Thyroid gland (tissue), 4 donors: ENCODE measurements around the gene PTPRT. TPM values are rescaled to one million over a fixed set of nuclear protein-coding genes. Genes with fewer than 3 reads are reported as not detected.

Source experiments
- DNase-seq, 2 donors: peaks; one replicate each; pipeline ENCODE4 v3.0.0-alpha.2; 2019
- H3K27ac ChIP-seq, 3 donors: fragments of 200-600 bp; sonication (generic); 1 replicate in 2 of 3; 2 replicates in 1 of 3; pipeline ENCODE4 v1.5.1; 2016 to 2019; ENCODE audit warnings: mild to moderate bottlenecking in 1 of 3, moderate library complexity in 1 of 3
- H3K27me3 ChIP-seq: fragments of 200-600 bp; sonication (generic); one replicate; pipeline ENCODE4 v1.5.1; 2019
- H3K36me3 ChIP-seq, 2 donors: fragments of 200-600 bp; sonication (generic); one replicate each; pipeline ENCODE4 v1.5.1; 2016 to 2019
- H3K4me1 ChIP-seq, 2 donors: fragments of 200-600 bp; sonication (generic); one replicate each; pipeline ENCODE4 v1.5.1; 2017 to 2019
- H3K4me3 ChIP-seq, 3 donors: fragments of 200-600 bp; sonication (generic); replicated peaks in 1 of 3; 1 replicate in 2 of 3; 2 replicates in 1 of 3; pipeline ENCODE4 v1.5.1; 2016; ENCODE audit warnings: mild to moderate bottlenecking in 1 of 3
- H3K9me3 ChIP-seq: fragments of 200-600 bp; sonication (generic); one replicate; pipeline ENCODE4 v1.5.1; 2017
- POLR2A ChIP-seq, 2 donors: fragments of 450-650 bp; IDR thresholded peaks; one replicate each; pipeline ENCODE4 v1.6.1; 2017; ENCODE audit warnings: antibody characterized with exemption in 2 of 2, mild to moderate bottlenecking in 2 of 2, moderate library complexity in 1 of 2
- WGBS, 2 donors: methylation state at CpG; one replicate each; pipeline ENCODE4 v1.1.5; 2017; 5-methylcytosine and 5-hydroxymethylcytosine counted together
- intact Hi-C: fragments of 100-400 bp; cut with DNase I; formaldehyde crosslinking; loops from one replicate; pipeline ENCODE4 v1.15.1; 2023
- total RNA-seq, 4 donors: library from RNA; depleted of rRNA; stranded (reverse); fragments of >200 nt; gene quantifications; one replicate each; pipeline ENCODE4 v1.2.3, GENCODE V29; 2016
- TF ChIP-seq, protein P1 (sequence below), 6 experiments: fragments of 200-600 bp in 3 of 6; fragments of 450-650 bp in 3 of 6; sonication (generic) in 3 of 6; IDR thresholded peaks; one replicate each; pipeline ENCODE4 v1.5.1; 2016 to 2019; ENCODE audit warnings: antibody characterized with exemption in 6 of 6, mild to moderate bottlenecking in 2 of 6, inconsistent platforms in 1 of 6, moderate library complexity in 1 of 6

Gene PTPRT
- total RNA-seq, 4 donors from 2014 or later = 0.11 to 0.15 TPM; not detected in 2

DNA sequence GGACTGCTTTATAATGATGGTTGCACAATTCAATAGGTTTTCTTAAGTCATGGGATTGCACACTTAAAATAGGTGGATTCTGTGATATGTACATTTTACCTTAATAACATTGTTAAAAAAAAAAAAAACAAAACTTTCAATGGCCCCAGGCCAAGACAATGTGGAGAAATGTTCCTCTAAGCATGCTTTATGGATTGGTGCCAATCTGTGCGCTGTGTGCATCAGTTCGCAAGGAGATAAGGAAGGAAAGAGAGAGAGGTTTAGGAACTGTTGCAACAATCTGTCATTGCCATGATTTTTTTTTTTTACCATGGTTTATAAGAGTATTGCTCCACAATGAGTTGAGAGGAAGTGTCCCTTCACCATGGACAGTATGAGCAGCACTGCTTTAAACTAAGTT lies 399.6 kb downstream of the PTPRT start:
- Histone ChIP-seq H3K27me3 (no peaks in the 10 kb centered on the region), H3K4me3 (no peak overlapping the region), H3K27ac (no peak overlapping the region), H3K4me1 (no peaks in the 10 kb centered on the region), H3K9me3 (no peaks in the 10 kb centered on the region), H3K36me3 (no peaks in the 10 kb centered on the region)
- TF ChIP-seq, protein P1, sequence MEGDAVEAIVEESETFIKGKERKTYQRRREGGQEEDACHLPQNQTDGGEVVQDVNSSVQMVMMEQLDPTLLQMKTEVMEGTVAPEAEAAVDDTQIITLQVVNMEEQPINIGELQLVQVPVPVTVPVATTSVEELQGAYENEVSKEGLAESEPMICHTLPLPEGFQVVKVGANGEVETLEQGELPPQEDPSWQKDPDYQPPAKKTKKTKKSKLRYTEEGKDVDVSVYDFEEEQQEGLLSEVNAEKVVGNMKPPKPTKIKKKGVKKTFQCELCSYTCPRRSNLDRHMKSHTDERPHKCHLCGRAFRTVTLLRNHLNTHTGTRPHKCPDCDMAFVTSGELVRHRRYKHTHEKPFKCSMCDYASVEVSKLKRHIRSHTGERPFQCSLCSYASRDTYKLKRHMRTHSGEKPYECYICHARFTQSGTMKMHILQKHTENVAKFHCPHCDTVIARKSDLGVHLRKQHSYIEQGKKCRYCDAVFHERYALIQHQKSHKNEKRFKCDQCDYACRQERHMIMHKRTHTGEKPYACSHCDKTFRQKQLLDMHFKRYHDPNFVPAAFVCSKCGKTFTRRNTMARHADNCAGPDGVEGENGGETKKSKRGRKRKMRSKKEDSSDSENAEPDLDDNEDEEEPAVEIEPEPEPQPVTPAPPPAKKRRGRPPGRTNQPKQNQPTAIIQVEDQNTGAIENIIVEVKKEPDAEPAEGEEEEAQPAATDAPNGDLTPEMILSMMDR (IDR thresholded peaks at IDR 0.05) = no peak
- no peak for TF ChIP-seq POLR2A (IDR thresholded peaks at IDR 0.05)
- no peak for DNase-seq
- 29 to 57% methylated on average over 2 of the region's 2 CpGs for WGBS, 2 donors
- intact Hi-C loops = no loop called here

DNA sequence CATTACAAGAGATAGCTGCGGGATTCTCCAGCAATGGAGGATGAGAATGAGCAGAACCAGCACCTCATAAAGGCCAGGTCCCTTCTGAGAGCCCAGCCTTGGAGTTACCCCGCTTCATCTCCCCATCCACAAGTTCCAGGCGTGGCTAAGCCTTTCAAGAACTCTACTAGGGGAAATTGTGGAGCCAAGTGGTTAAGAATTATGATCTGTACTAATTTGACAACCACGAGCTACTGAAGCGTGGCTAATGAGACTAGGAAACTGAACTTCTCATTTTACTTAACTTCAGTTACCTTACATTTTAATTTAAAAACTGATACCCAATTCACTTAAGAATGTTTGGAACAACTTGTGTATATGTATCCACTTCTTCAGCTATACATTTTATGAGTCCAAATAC lies 401.0 kb downstream of the PTPRT start:
- no peak for TF ChIP-seq POLR2A (IDR thresholded peaks at IDR 0.05)
- TF ChIP-seq, protein P1 (IDR thresholded peaks at IDR 0.05) = no peak
- H3K9me3 ChIP-seq = no peaks in the 10 kb centered on the region
- 74 to 77% methylated on average over 5 of the region's 5 CpGs for WGBS, 2 donors
- H3K27me3 ChIP-seq = no peaks in the 10 kb centered on the region
- intact Hi-C loops = no loop called here
- H3K36me3 ChIP-seq = no peaks in the 10 kb centered on the region
- H3K27ac ChIP-seq = no peak overlapping the region
- H3K4me3 ChIP-seq = no peak overlapping the region
- no peak for DNase-seq
- H3K4me1 ChIP-seq = no peaks in the 10 kb centered on the region

DNA sequence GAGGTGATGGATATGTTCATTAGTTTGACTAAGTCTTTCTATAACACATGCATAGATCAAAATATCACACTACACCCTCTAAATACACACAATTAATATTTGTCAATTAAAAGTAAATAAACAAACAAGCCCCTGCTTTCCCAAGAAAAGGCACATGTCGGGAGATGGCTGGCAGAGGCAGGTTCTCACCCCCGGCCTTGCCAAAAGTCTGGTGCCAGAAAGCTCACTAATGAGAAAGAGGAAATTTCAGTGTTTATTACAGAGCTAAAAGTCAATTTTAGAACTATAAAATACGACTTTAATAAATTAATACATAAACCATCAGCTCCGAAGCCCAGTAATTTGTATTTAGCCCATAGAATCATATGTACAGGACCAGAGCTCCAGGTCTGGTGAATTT lies 404.7 kb downstream of the PTPRT start:
- H3K9me3 ChIP-seq = no peaks in the 10 kb centered on the region
- WGBS, 2 donors = 64 to 72% methylated on average over 4 of the region's 4 CpGs
- no peaks in the 10 kb centered on the region for H3K27me3 ChIP-seq
- H3K4me1 ChIP-seq = no peaks in the 10 kb centered on the region
- H3K36me3 ChIP-seq = no peaks in the 10 kb centered on the region
- no peak overlapping the region for H3K27ac ChIP-seq
- TF ChIP-seq, protein P1 (IDR thresholded peaks at IDR 0.05) = no peak
- TF ChIP-seq POLR2A (IDR thresholded peaks at IDR 0.05) = no peak
- DNase-seq = no peak
- H3K4me3 ChIP-seq = no peak overlapping the region
- intact Hi-C loops = no loop called here

DNA sequence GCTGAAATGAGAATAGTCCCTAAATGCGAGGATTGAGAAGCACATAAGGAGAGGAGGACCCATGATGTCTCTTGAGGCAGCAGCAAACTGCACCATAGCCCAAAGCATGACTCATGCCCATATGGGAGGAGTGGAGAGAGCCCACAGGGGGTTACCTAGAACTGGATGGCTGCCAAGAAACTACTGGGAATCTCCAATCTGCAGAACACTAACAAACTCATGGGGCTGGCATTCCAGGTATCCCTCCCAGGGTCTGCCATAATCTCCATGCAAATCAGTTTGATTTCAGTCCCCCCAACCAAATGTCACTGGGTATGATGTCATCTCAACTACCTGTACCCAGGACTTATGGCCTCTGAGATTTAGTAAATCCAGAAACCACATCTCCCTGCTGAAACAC lies 410.5 kb downstream of the PTPRT start:
- no peaks in the 10 kb centered on the region for H3K36me3 ChIP-seq
- WGBS, 2 donors = 84 to 85% methylated on average over 1 of the region's 1 CpG
- DNase-seq = no peak
- no peak for TF ChIP-seq POLR2A (IDR thresholded peaks at IDR 0.05)
- TF ChIP-seq, protein P1 (IDR thresholded peaks at IDR 0.05) = no peak
- H3K27ac ChIP-seq = no peak overlapping the region
- H3K4me3 ChIP-seq = no peak overlapping the region
- no peaks in the 10 kb centered on the region for H3K4me1 ChIP-seq
- H3K9me3 ChIP-seq = no peaks in the 10 kb centered on the region
- H3K27me3 ChIP-seq = no peaks in the 10 kb centered on the region
- intact Hi-C loops = no loop called here

DNA sequence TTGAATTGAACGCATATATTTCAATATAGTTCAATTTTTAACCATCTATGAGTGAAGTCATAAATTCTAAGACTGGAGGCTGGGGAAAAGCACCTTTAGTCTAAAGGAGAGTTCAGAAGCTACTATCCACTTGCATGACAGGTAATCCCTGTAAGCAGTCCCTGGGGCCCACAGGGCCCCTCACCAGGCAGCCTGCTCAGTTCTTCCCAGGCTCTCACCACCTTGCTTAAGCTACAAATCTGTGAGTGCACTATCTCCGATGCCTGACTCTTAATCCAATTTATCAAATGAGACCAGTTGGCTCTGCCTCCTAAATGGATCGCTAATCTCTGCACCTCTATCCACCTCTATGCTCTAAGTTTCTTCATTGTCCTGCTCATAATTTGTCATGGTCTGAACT lies 413.8 kb downstream of the PTPRT start:
- no peak for DNase-seq
- 79 to 85% methylated on average over 3 of the region's 3 CpGs for WGBS, 2 donors
- Histone ChIP-seq H3K27me3 (no peaks in the 10 kb centered on the region), H3K4me1 (no peaks in the 10 kb centered on the region), H3K9me3 (no peaks in the 10 kb centered on the region), H3K36me3 (no peaks in the 10 kb centered on the region), H3K27ac (no peak overlapping the region), H3K4me3 (no peak overlapping the region)
- TF ChIP-seq, protein P1 (IDR thresholded peaks at IDR 0.05) = no peak
- intact Hi-C loops = no loop called here
